Panc1 (cell line): ENCODE results near the gene YES1.

ENCODE experiments used
- SIN3A ChIP-seq: IDR thresholded peaks from 2 replicates; pipeline ENCODE4 v1.6.1; 2012; ENCODE audit warnings: low read depth, mild to moderate bottlenecking, low read length, moderate library complexity, borderline replicate concordance; ENCODE audit not compliant: insufficient read depth
- TCF7L2 ChIP-seq: IDR thresholded peaks from 2 replicates; pipeline ENCODE4 v1.6.1; 2011; ENCODE audit warnings: mild to moderate bottlenecking, low read depth, low read length, inconsistent platforms
- TF ChIP-seq, protein P1 (sequence below): fragments of 450-650 bp; IDR thresholded peaks from 2 replicates; pipeline ENCODE4 v1.5.1; 2017; ENCODE audit warnings: mild to moderate bottlenecking
- TF ChIP-seq, protein P2 (sequence below), 2 experiments: IDR thresholded peaks; 2 replicates each; pipeline ENCODE4 v1.6.1; 2011 to 2012; ENCODE audit warnings: low read depth in 2 of 2, control low read depth in 1 of 2, low read length in 1 of 2, mild to moderate bottlenecking in 1 of 2, moderate library complexity in 1 of 2; ENCODE audit not compliant: insufficient read depth in 1 of 2

DNA sequence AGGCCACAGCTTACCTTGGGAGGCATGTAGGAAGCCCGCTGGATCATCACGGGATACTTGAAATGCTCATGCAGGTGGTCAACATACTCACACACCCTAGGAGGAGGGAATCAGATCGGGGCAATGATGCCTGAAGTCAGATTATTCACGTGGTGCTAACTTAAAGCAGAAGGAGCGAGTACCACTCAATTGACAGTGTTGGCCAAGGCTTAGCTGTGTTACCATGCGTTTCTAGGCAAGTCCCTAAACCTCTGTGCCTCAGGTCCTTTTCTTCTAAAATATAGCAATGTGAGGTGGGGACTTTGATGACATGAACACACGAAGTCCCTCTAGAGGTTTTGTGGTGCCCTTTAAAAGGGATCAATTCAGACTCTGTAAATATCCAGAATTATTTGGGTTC lies 136.7 kb downstream of the YES1 start:
- TF ChIP-seq, protein P1, sequence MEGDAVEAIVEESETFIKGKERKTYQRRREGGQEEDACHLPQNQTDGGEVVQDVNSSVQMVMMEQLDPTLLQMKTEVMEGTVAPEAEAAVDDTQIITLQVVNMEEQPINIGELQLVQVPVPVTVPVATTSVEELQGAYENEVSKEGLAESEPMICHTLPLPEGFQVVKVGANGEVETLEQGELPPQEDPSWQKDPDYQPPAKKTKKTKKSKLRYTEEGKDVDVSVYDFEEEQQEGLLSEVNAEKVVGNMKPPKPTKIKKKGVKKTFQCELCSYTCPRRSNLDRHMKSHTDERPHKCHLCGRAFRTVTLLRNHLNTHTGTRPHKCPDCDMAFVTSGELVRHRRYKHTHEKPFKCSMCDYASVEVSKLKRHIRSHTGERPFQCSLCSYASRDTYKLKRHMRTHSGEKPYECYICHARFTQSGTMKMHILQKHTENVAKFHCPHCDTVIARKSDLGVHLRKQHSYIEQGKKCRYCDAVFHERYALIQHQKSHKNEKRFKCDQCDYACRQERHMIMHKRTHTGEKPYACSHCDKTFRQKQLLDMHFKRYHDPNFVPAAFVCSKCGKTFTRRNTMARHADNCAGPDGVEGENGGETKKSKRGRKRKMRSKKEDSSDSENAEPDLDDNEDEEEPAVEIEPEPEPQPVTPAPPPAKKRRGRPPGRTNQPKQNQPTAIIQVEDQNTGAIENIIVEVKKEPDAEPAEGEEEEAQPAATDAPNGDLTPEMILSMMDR: no peak
- TF ChIP-seq SIN3A (no peak), TCF7L2 (no peak)
- TF ChIP-seq, protein P2, sequence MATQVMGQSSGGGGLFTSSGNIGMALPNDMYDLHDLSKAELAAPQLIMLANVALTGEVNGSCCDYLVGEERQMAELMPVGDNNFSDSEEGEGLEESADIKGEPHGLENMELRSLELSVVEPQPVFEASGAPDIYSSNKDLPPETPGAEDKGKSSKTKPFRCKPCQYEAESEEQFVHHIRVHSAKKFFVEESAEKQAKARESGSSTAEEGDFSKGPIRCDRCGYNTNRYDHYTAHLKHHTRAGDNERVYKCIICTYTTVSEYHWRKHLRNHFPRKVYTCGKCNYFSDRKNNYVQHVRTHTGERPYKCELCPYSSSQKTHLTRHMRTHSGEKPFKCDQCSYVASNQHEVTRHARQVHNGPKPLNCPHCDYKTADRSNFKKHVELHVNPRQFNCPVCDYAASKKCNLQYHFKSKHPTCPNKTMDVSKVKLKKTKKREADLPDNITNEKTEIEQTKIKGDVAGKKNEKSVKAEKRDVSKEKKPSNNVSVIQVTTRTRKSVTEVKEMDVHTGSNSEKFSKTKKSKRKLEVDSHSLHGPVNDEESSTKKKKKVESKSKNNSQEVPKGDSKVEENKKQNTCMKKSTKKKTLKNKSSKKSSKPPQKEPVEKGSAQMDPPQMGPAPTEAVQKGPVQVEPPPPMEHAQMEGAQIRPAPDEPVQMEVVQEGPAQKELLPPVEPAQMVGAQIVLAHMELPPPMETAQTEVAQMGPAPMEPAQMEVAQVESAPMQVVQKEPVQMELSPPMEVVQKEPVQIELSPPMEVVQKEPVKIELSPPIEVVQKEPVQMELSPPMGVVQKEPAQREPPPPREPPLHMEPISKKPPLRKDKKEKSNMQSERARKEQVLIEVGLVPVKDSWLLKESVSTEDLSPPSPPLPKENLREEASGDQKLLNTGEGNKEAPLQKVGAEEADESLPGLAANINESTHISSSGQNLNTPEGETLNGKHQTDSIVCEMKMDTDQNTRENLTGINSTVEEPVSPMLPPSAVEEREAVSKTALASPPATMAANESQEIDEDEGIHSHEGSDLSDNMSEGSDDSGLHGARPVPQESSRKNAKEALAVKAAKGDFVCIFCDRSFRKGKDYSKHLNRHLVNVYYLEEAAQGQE (IDR thresholded peaks at IDR 0.05; ENCODE audit: insufficient read depth in 1 of 2, low read depth in 2 of 2, low read length in 1 of 2): no peak
